Endothelial cell of umbilical vein (primary cell): Measurements from ENCODE around the gene RNF150. TPM values are rescaled to one million over a fixed set of nuclear protein-coding genes. Genes with fewer than 3 reads are reported as not detected.

Experiments used
- BruUV-seq: library from RNA; stranded (reverse); fragments of 400-500 nt; replicated peaks from 2 replicates; lab custom pipeline; 2021; lab: Mats Ljungman, UMichigan
- CTCF ChIA-PET: fragments of 300-600, 350-600 bp; sonication (Branson Sonifier 250); formaldehyde crosslinking; loops from one replicate; lab custom pipeline; 2021; ENCODE audit warnings: antibody characterized with exemption, inconsistent platforms; lab: Charles Lee
- POLR2A ChIA-PET: fragments of 300-600, 350-600 bp; sonication (Branson Sonifier 250); formaldehyde crosslinking; loops from one replicate; lab custom pipeline; 2021; ENCODE audit warnings: antibody characterized with exemption, inconsistent platforms; lab: Charles Lee
- DNase-seq: peaks from one replicate; pipeline ENCODE4 v3.0.0-alpha.2; 2011; ENCODE audit warnings: low read depth, low spot score
- FAIRE-seq: peaks from 2 replicates; lab custom pipeline; 2011; peaks lifted over from hg19 to GRCh38; lab: Jason Lieb, UNC
- H2AFZ ChIP-seq: 2 replicates; pipeline ENCODE4 v1.6.0; 2012; ENCODE audit warnings: low read depth, low read length, control low read depth, inconsistent platforms
- H3K27ac ChIP-seq: 2 replicates; pipeline ENCODE4 v1.5.1; 2011; ENCODE audit warnings: low read depth, mild to moderate bottlenecking, control low read depth, low read length, moderate library complexity; ENCODE audit not compliant: insufficient read depth
- H3K27me3 ChIP-seq, 2 experiments: 2 replicates each; pipeline versions ENCODE4 v1.6.0 to v1.6.1; 2011; ENCODE audit warnings: low read length in 2 of 2, mixed read lengths in 1 of 2; ENCODE audit not compliant: control insufficient read depth in 2 of 2, insufficient read depth in 2 of 2
- H3K36me3 ChIP-seq, 2 experiments: 2 replicates in 1 of 2; 3 replicates in 1 of 2; pipeline ENCODE4 v1.5.1; 2011; ENCODE audit warnings: low read length in 2 of 2, mild to moderate bottlenecking in 1 of 2, moderate library complexity in 1 of 2; ENCODE audit not compliant: control insufficient read depth in 2 of 2, insufficient read depth in 2 of 2; ENCODE audit errors: extremely low read depth in 1 of 2
- H3K4me1 ChIP-seq: 3 replicates; pipeline ENCODE4 v1.5.1; 2011; ENCODE audit warnings: mild to moderate bottlenecking, low read length; ENCODE audit not compliant: control insufficient read depth, insufficient read depth; ENCODE audit errors: extremely low read depth
- H3K4me2 ChIP-seq: 2 replicates; pipeline ENCODE4 v1.6.1; 2011; ENCODE audit warnings: low read length, control low read depth, mixed read lengths; ENCODE audit not compliant: insufficient read depth
- H3K4me3 ChIP-seq, 3 experiments: fragments of 200-600 bp in 1 of 3; sonication (generic), shearing (Covaris generic) in 1 of 3; replicated peaks in 1 of 3; 2 replicates each; pipeline ENCODE4 v1.5.1; 2011 to 2016; ENCODE audit warnings: control low read depth in 3 of 3, low read length in 3 of 3, mild to moderate bottlenecking in 2 of 3, inconsistent platforms in 1 of 3, low read depth in 1 of 3, moderate library complexity in 1 of 3; ENCODE audit not compliant: insufficient read depth in 1 of 3
- H3K79me2 ChIP-seq: 2 replicates; pipeline ENCODE4 v1.6.0; 2012; ENCODE audit warnings: low read length, inconsistent platforms; ENCODE audit not compliant: control insufficient read depth, insufficient read depth
- H3K9ac ChIP-seq: replicated peaks from 2 replicates; pipeline ENCODE3; 2011; ENCODE audit warnings: low read length, control low read depth; ENCODE audit not compliant: insufficient read depth; ENCODE audit errors: extremely low read depth
- H3K9me1 ChIP-seq: replicated peaks from 3 replicates; pipeline ENCODE4 v1.6.0; 2011; ENCODE audit warnings: mild to moderate bottlenecking, low read length; ENCODE audit not compliant: control insufficient read depth, insufficient read depth; ENCODE audit errors: extremely low read depth
- H3K9me3 ChIP-seq: replicated peaks from 2 replicates; pipeline ENCODE4 v1.5.1; 2012; ENCODE audit warnings: low read length, inconsistent platforms; ENCODE audit not compliant: control insufficient read depth, insufficient read depth
- H4K20me1 ChIP-seq: replicated peaks from 2 replicates; pipeline ENCODE3; 2011; ENCODE audit warnings: mild to moderate bottlenecking, low read length; ENCODE audit not compliant: control insufficient read depth, insufficient read depth; ENCODE audit errors: extremely low read depth
- EZH2 ChIP-seq: IDR thresholded peaks from 2 replicates; pipeline ENCODE4 v1.6.1; 2012; ENCODE audit warnings: borderline replicate concordance, low read depth, mild to moderate bottlenecking, moderate library complexity, low read length, inconsistent platforms; ENCODE audit not compliant: severe bottlenecking
- FOS ChIP-seq: IDR thresholded peaks from 2 replicates; pipeline ENCODE4 v1.6.1; 2011; ENCODE audit warnings: mild to moderate bottlenecking, low read length, moderate library complexity, borderline replicate concordance; ENCODE audit not compliant: insufficient read depth
- GATA2 ChIP-seq: IDR thresholded peaks from 2 replicates; pipeline ENCODE4 v1.7.0; 2011; ENCODE audit warnings: low read depth, mild to moderate bottlenecking, moderate library complexity, mixed read lengths, low read length; ENCODE audit not compliant: insufficient read length, insufficient read depth
- JUN ChIP-seq: IDR thresholded peaks from 2 replicates; pipeline ENCODE4 v1.6.1; 2011; ENCODE audit warnings: borderline replicate concordance, low read depth; ENCODE audit not compliant: insufficient read length, insufficient read depth
- MYC ChIP-seq: IDR thresholded peaks from one replicate; pipeline ENCODE4 v1.6.1; 2011; ENCODE audit warnings: mild to moderate bottlenecking, low read depth, low read length
- POLR2A ChIP-seq: IDR thresholded peaks from 2 replicates; pipeline ENCODE4 v1.6.1; 2012; ENCODE audit warnings: low read depth, mild to moderate bottlenecking, control low read depth, low read length
- POLR2AphosphoS5 ChIP-seq: IDR thresholded peaks from 2 replicates; pipeline ENCODE4 v1.6.1; 2012; ENCODE audit warnings: low read depth, mild to moderate bottlenecking, control low read depth, low read length, moderate library complexity; ENCODE audit not compliant: insufficient read depth
- dilution Hi-C: fragments of 300-500 bp; cut with MboI; formaldehyde crosslinking; loops from one replicate; pipeline ENCODE4 v1.15.0; 2019; ENCODE audit warnings: low sequenced_read_pairs; ENCODE audit not compliant: extremely low pct_ligation_motif_present
- intact Hi-C: fragments of 100-400 bp; cut with micrococcal nuclease; formaldehyde crosslinking; loops from one replicate; pipeline ENCODE4 v1.10.0; 2022
- polyA plus RNA-seq, 4 experiments: library from polyadenylated mRNA; depleted of rRNA in 3 of 4; stranded (reverse) in 3 of 4; unstranded in 1 of 4; fragments of >200 nt; gene quantifications; 2 replicates each; pipeline versions ENCODE4 v1.2.1 to v1.2.3, GENCODE V29; 2011 to 2012; ENCODE audit warnings: missing spikeins in 1 of 4
- total RNA-seq: library from RNA; stranded (reverse); gene quantifications from 2 replicates; pipeline ENCODE4 v1.2.3, GENCODE V29; 2021
- TF ChIP-seq, protein P1 (sequence below): IDR thresholded peaks from 2 replicates; pipeline ENCODE4 v1.6.1; 2011; ENCODE audit not compliant: insufficient read depth, insufficient read length
- TF ChIP-seq, protein P2 (sequence below), 2 donors: IDR thresholded peaks; 1 replicate in 1 of 2; 2 replicates in 1 of 2; pipeline ENCODE4 v1.5.1; 2011; ENCODE audit warnings: low read length in 2 of 2, mild to moderate bottlenecking in 2 of 2, moderate library complexity in 2 of 2, control low read depth in 1 of 2, inconsistent platforms in 1 of 2, low read depth in 1 of 2; ENCODE audit not compliant: insufficient read depth in 1 of 2; ENCODE audit errors: extremely low read depth in 1 of 2

RNF150 gene
- total and polyA plus RNA-seq, 2 donors (not counting 3 experiments of a cell fraction or from before 2014, with no cell fraction given): 0.33 to 0.35 TPM

DNA sequence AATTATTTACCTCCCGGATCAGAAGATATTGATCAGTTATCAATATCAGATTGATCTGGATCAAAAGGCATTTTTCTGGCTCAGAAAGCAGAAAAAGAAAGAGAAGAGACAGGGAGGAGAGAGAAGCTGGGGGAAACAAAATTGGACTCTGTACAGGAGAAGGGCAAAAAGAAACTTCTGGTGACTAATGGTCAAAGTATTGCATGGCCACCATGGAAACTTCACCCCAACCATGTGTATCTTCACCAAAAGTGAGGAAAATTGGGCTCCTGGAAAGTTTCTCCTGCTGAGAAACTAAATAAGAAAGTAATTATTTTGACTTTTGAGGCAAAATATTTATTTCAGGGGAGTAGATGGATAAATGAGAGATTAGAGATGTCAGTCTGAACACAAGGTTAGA lies 33.9 kb downstream of the RNF150 start:
- Histone ChIP-seq H3K36me3 (no peaks in the 10 kb centered on the region), H3K9me3 (no peaks in the 10 kb centered on the region), H3K79me2 (no peaks in the 10 kb centered on the region), H3K4me1 (no peaks in the 10 kb centered on the region), H3K9ac (no peak overlapping the region), H3K4me3 (no peak overlapping the region), H3K9me1 (no peaks in the 10 kb centered on the region), H3K27ac (no peak overlapping the region), H3K27me3 (no peaks in the 10 kb centered on the region), H3K4me2 (no peak overlapping the region), H4K20me1 (no peaks in the 10 kb centered on the region), H2AFZ (no peak overlapping the region)
- CTCF ChIA-PET: no interaction called here
- dilution Hi-C loops: no loop called here
- DNase-seq (no peak), FAIRE-seq (no peak)
- intact Hi-C loops: no loop called here
- POLR2A ChIA-PET: no interaction called here
- no peak for TF ChIP-seq GATA2
- TF ChIP-seq POLR2AphosphoS5: no peak
- TF ChIP-seq EZH2: no peak
- no peak for TF ChIP-seq MYC
- TF ChIP-seq JUN: no peak
- TF ChIP-seq FOS: no peak
- TF ChIP-seq, protein P1, sequence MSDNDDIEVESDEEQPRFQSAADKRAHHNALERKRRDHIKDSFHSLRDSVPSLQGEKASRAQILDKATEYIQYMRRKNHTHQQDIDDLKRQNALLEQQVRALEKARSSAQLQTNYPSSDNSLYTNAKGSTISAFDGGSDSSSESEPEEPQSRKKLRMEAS: no peak
- TF ChIP-seq, protein P2, sequence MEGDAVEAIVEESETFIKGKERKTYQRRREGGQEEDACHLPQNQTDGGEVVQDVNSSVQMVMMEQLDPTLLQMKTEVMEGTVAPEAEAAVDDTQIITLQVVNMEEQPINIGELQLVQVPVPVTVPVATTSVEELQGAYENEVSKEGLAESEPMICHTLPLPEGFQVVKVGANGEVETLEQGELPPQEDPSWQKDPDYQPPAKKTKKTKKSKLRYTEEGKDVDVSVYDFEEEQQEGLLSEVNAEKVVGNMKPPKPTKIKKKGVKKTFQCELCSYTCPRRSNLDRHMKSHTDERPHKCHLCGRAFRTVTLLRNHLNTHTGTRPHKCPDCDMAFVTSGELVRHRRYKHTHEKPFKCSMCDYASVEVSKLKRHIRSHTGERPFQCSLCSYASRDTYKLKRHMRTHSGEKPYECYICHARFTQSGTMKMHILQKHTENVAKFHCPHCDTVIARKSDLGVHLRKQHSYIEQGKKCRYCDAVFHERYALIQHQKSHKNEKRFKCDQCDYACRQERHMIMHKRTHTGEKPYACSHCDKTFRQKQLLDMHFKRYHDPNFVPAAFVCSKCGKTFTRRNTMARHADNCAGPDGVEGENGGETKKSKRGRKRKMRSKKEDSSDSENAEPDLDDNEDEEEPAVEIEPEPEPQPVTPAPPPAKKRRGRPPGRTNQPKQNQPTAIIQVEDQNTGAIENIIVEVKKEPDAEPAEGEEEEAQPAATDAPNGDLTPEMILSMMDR (IDR thresholded peaks at IDR 0.05; ENCODE audit: extremely low read depth in 1 of 2, insufficient read depth in 1 of 2, low read depth in 1 of 2, low read length in 2 of 2): no peak
- TF ChIP-seq POLR2A: no peak
- BruUV-seq: no TSS peak
